ENCODE measurements around the gene PDF.

PDF gene

DNA sequence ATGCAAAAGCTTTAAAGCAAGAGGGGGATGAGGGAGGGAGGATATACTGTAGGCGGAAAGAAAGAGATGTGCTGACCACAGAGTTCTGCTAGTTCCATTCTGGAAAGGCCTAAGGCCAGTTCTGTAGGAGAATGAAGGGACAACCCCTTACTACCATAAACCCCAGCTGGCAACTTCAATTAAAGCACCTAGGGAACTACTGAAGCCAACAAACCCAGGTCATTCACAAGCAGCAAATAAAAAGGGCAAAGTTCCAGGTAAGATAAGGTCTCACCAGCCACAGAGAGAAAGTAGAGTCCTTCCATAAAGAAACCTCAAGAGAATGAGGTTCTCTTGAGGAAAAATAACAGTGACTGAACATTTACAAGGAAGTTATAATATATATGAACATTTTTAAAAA is 42.6 kb upstream of the PDF start:
- no peak for TF ChIP-seq CREB1 (IDR thresholded peaks at IDR 0.05; ENCODE audit: low read depth)
- TF ChIP-seq, protein P1, sequence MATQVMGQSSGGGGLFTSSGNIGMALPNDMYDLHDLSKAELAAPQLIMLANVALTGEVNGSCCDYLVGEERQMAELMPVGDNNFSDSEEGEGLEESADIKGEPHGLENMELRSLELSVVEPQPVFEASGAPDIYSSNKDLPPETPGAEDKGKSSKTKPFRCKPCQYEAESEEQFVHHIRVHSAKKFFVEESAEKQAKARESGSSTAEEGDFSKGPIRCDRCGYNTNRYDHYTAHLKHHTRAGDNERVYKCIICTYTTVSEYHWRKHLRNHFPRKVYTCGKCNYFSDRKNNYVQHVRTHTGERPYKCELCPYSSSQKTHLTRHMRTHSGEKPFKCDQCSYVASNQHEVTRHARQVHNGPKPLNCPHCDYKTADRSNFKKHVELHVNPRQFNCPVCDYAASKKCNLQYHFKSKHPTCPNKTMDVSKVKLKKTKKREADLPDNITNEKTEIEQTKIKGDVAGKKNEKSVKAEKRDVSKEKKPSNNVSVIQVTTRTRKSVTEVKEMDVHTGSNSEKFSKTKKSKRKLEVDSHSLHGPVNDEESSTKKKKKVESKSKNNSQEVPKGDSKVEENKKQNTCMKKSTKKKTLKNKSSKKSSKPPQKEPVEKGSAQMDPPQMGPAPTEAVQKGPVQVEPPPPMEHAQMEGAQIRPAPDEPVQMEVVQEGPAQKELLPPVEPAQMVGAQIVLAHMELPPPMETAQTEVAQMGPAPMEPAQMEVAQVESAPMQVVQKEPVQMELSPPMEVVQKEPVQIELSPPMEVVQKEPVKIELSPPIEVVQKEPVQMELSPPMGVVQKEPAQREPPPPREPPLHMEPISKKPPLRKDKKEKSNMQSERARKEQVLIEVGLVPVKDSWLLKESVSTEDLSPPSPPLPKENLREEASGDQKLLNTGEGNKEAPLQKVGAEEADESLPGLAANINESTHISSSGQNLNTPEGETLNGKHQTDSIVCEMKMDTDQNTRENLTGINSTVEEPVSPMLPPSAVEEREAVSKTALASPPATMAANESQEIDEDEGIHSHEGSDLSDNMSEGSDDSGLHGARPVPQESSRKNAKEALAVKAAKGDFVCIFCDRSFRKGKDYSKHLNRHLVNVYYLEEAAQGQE (IDR thresholded peaks at IDR 0.05; ENCODE audit: low read depth): no peak
- TF ChIP-seq TEAD4 (IDR thresholded peaks at IDR 0.05): no peak
- TF ChIP-seq EP300 (IDR thresholded peaks at IDR 0.05; ENCODE audit: borderline replicate concordance): no peak
- TF ChIP-seq NFIC (IDR thresholded peaks at IDR 0.05): no peak
- TF ChIP-seq EGR1 (IDR thresholded peaks at IDR 0.05): no peak
- TF ChIP-seq, protein P2, sequence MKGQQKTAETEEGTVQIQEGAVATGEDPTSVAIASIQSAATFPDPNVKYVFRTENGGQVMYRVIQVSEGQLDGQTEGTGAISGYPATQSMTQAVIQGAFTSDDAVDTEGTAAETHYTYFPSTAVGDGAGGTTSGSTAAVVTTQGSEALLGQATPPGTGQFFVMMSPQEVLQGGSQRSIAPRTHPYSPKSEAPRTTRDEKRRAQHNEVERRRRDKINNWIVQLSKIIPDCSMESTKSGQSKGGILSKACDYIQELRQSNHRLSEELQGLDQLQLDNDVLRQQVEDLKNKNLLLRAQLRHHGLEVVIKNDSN (IDR thresholded peaks at IDR 0.05): no peak
- TF ChIP-seq TAF1 (IDR thresholded peaks at IDR 0.05; ENCODE audit: low read depth): no peak
- TF ChIP-seq, protein P3, sequence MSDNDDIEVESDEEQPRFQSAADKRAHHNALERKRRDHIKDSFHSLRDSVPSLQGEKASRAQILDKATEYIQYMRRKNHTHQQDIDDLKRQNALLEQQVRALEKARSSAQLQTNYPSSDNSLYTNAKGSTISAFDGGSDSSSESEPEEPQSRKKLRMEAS (IDR thresholded peaks at IDR 0.05): no peak
- no peak for TF ChIP-seq RAD21 (IDR thresholded peaks at IDR 0.05; ENCODE audit: low read depth)
- TF ChIP-seq TCF12 (IDR thresholded peaks at IDR 0.05; ENCODE audit: low read depth): no peak

DNA sequence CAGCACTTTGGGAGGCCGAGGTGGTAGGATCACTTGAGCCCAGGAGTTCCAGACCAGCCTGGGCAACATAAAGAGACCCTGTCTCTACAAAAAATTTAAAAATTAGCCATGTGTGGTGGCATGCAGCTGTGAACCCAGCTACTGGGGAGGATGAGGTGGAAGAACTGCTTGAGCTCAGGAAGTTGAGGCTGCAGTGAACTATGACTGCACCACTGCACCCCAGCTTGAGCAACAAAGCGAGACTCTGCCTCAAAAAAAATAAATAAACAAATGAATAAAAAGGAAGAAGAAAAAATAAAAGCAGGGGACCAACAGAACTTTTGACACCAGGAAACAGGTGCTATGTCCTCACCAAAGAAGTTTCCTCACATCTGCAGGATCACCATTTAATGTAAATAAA is 41.2 kb upstream of the PDF start:
- TF ChIP-seq EP300 (IDR thresholded peaks at IDR 0.05; ENCODE audit: borderline replicate concordance): no peak
- TF ChIP-seq EGR1 (IDR thresholded peaks at IDR 0.05): no peak
- TF ChIP-seq YY1 (IDR thresholded peaks at IDR 0.05; ENCODE audit: low read depth): no peak
- no peak for TF ChIP-seq FOXM1 (IDR thresholded peaks at IDR 0.05; ENCODE audit: borderline replicate concordance, low read depth)
- TF ChIP-seq, protein P3 (IDR thresholded peaks at IDR 0.05): no peak
- TF ChIP-seq CEBPB (IDR thresholded peaks at IDR 0.05): no peak
- TF ChIP-seq, protein P2 (IDR thresholded peaks at IDR 0.05): no peak
- TF ChIP-seq CREB1 (IDR thresholded peaks at IDR 0.05; ENCODE audit: low read depth): no peak
- TF ChIP-seq TAF1 (IDR thresholded peaks at IDR 0.05; ENCODE audit: low read depth): no peak
- no peak for TF ChIP-seq ZBTB7A (IDR thresholded peaks at IDR 0.05; ENCODE audit: low read depth)
- TF ChIP-seq RAD21 (IDR thresholded peaks at IDR 0.05; ENCODE audit: low read depth): no peak
- no peak for TF ChIP-seq NFIC (IDR thresholded peaks at IDR 0.05)
- TF ChIP-seq, protein P1 (IDR thresholded peaks at IDR 0.05; ENCODE audit: low read depth): no peak
- TF ChIP-seq TEAD4 (IDR thresholded peaks at IDR 0.05): no peak
- TF ChIP-seq TCF12 (IDR thresholded peaks at IDR 0.05; ENCODE audit: low read depth): no peak

DNA sequence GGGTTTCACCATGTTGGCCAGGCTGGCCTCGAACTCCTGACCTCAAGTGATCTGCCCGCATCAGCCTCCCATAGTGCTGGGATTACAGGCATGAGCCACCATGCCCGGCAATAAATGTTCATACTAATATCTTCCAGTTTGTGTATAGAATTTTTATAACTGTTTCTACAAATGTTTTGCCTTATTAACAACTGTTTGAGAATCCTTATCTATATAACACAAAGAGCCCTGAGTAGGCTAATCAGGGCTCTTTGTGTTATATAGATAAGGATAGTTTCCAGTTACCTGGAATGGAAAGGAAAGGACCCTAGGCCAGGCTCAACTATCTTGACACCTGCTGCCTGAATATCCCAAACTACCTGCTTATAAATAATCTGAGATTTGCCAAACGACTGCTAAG is 38.5 kb upstream of the PDF start:
- no peak for TF ChIP-seq TCF12 (IDR thresholded peaks at IDR 0.05; ENCODE audit: low read depth)
- TF ChIP-seq RAD21 (IDR thresholded peaks at IDR 0.05; ENCODE audit: low read depth): no peak
- TF ChIP-seq EGR1 (IDR thresholded peaks at IDR 0.05): no peak
- TF ChIP-seq, protein P1 (IDR thresholded peaks at IDR 0.05; ENCODE audit: low read depth): no peak
- TF ChIP-seq, protein P3 (IDR thresholded peaks at IDR 0.05): no peak

DNA sequence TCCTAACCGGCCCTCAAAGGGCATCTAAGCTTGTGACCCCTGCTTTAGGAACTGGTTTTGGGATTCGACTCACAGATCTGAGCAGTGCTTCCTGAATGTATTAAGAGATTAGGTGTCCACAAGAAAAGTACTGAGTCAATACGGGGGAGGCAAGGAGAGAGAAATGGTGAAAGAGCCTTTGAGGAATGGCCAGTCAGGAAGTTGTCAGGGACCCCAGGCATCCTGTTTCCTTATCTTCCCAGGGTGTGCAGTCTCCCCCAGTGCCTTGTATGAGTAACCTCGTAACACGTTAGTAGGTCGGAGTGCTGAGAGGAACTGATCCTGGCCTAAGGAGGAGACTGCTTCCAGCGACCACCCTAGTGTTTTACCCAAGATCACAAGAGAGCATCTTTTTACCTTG is 37.6 kb upstream of the PDF start:
- TF ChIP-seq EGR1 (IDR thresholded peaks at IDR 0.05): no peak
- TF ChIP-seq, protein P1 (IDR thresholded peaks at IDR 0.05; ENCODE audit: low read depth): no peak
- no peak for TF ChIP-seq TAF1 (IDR thresholded peaks at IDR 0.05; ENCODE audit: low read depth)
- TF ChIP-seq CREB1 (IDR thresholded peaks at IDR 0.05; ENCODE audit: low read depth): no peak
- TF ChIP-seq NFIC (IDR thresholded peaks at IDR 0.05): no peak
- no peak for TF ChIP-seq RAD21 (IDR thresholded peaks at IDR 0.05; ENCODE audit: low read depth)
- no peak for TF ChIP-seq YY1 (IDR thresholded peaks at IDR 0.05; ENCODE audit: low read depth)
- TF ChIP-seq, protein P3 (IDR thresholded peaks at IDR 0.05): no peak
- TF ChIP-seq FOXM1 (IDR thresholded peaks at IDR 0.05; ENCODE audit: borderline replicate concordance, low read depth): no peak
- TF ChIP-seq ZBTB7A (IDR thresholded peaks at IDR 0.05; ENCODE audit: low read depth): no peak
- no peak for TF ChIP-seq CEBPB (IDR thresholded peaks at IDR 0.05)
- no peak for TF ChIP-seq TEAD4 (IDR thresholded peaks at IDR 0.05)
- no peak for TF ChIP-seq TCF12 (IDR thresholded peaks at IDR 0.05; ENCODE audit: low read depth)
- no peak for TF ChIP-seq EP300 (IDR thresholded peaks at IDR 0.05; ENCODE audit: borderline replicate concordance)
- TF ChIP-seq, protein P2 (IDR thresholded peaks at IDR 0.05): no peak

Data from Ishikawa (cell line).